GM12865 (cell line): ENCODE measurements around the gene CHKA.
"Not testable (repeated sequence)": the region's sequence is repeated elsewhere in the genome, so short reads cannot be mapped to it uniquely, and the experiment has no call there.

Experiments
- DNase-seq: peaks from one replicate; pipeline ENCODE4 v3.0.0; 2010; ENCODE audit warnings: low read depth
- H3K4me3 ChIP-seq: 2 replicates; pipeline ENCODE4 v1.5.1; 2011; ENCODE audit warnings: mild to moderate bottlenecking, low read depth, low read length, control low read depth
- TF ChIP-seq, protein P1 (sequence below): IDR thresholded peaks from 2 replicates; pipeline ENCODE4 v1.5.1; 2011; ENCODE audit warnings: low read length, control low read depth, low read depth, inconsistent platforms; ENCODE audit not compliant: insufficient read depth; ENCODE audit errors: missing control alignments

CHKA gene

DNA sequence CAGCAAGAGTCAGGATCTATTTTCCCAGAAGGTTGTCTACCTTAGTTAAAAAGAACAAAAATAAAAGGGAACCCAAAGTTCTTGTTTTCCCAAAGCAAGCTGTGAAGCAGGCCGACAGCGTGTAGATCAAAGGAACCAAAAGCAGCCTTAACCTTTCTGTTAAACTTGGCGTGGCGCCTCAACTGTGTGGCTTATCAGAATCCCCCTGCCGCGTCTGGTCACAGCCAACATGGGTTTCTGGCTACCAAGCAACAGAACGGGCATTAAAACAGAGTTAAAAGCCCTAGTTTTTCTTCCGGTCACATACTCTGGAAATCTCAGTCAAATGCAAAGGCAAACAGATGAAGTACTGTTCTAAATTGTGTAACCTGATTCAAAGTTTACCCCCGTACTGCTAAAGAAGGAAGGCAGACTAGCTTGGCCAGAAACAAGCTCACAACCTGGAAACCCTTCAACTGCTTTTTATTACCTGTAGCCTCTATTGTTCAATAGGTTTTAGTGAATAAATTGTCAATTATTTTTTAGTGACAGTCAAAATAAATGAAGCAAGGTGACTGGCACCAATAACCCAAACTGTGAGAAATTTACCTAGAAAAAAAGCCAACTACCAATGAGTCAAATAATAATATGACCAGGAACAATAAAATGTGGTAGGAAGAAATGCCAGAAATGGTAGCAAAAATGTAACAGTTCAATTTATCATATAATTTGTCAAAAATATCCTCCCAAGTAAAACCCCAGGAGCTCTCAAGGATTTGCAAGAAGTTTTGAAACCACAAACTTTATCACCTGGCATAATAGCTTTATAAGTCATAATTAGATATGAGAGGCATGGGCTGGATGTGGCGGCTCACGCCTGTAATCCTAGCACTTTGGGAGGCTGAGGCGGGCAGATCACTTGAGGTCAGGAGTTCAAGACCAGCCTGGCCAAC is 21.4 kb downstream of the CHKA start:
- DNase-seq = peak; percentile 66
- peak overlapping the region; percentile 23 for H3K4me3 ChIP-seq
- TF ChIP-seq, protein P1, sequence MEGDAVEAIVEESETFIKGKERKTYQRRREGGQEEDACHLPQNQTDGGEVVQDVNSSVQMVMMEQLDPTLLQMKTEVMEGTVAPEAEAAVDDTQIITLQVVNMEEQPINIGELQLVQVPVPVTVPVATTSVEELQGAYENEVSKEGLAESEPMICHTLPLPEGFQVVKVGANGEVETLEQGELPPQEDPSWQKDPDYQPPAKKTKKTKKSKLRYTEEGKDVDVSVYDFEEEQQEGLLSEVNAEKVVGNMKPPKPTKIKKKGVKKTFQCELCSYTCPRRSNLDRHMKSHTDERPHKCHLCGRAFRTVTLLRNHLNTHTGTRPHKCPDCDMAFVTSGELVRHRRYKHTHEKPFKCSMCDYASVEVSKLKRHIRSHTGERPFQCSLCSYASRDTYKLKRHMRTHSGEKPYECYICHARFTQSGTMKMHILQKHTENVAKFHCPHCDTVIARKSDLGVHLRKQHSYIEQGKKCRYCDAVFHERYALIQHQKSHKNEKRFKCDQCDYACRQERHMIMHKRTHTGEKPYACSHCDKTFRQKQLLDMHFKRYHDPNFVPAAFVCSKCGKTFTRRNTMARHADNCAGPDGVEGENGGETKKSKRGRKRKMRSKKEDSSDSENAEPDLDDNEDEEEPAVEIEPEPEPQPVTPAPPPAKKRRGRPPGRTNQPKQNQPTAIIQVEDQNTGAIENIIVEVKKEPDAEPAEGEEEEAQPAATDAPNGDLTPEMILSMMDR = no peak

DNA sequence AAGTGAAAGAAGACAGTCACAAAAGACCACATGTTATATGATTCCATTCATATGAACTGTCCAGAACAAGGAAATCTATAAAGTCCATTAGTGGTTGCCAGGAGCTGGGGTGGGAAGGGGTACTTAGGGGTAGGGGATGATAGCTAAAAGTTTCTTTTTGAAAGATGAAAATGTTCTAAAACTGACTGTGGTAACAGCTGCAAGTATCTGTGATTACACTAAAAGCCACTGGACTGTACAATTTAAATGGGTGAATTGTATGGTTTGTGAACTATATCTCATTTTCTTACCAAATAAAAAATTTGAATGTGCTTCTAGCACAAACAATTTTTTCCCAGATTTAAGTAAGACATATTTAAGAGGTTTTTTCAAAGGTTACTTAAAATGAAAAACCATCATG is 22.1 kb downstream of the CHKA start:
- DNase-seq = no peak
- H3K4me3 ChIP-seq = peak overlapping the region; percentile 3; the same call in 1 of the 2 replicates
- TF ChIP-seq, protein P1 = no peak

DNA sequence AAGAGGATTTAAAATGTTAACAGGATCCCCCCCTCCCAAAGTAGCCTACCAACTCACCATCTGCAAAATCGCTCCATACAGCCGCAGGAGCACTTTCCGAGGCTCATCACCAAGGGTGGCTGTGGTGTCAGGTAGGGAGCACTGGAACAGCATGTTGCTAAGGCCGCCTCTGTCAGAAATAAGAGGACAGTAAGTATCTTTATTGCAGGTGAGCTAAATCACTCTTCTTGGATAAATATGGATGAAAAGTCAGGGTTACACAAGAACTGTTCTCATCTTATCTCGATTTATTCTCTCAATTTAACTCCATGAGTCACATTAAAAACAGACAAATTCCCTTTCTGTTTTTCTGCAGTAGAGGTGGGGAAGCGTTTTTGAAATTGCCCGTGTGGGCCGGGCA is 24.2 kb downstream of the CHKA start:
- DNase-seq = no peak
- TF ChIP-seq, protein P1 = no peak
- no peak overlapping the region for H3K4me3 ChIP-seq

DNA sequence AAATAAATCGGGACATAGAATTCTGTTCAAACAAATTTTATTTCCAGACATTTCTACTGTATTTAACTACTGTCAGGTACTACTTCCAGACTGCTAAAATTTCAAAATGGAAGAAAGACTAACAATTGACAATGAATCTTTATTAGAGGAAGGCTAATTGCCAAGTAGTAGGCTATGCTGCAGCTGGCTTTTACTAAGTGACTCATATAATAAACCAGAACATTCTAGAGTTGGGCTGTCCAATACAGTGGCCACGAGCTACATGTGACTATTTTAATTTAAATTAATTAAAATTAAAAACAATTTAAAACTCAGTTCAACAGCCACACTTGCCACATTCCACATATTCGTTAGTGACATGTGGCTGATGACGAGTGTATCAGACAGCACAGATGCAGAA is 27.6 kb downstream of the CHKA start:
- DNase-seq = no peak
- TF ChIP-seq, protein P1 = no peak
- H3K4me3 ChIP-seq = no peak overlapping the region

DNA sequence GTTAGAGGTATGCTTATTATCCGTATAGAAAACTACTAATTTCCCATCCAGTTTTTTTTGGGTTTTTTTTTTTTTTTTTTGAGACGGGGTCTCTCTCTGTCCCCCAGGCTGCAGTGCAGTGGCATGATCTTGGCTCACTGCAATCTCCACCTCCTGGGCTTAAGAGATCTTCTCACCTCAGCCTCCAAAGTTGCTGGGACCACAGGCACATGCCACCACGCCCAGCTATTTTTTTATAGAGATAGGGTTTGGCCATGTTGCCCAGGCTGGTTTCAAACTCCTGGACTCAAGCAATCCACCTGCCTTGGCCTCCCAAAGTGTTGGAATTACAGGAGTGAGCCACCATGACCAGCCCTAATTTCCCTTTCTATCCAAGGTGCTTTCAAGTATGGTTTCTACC is 28.2 kb downstream of the CHKA start:
- not testable (repeated sequence) for H3K4me3 ChIP-seq, DNase-seq

DNA sequence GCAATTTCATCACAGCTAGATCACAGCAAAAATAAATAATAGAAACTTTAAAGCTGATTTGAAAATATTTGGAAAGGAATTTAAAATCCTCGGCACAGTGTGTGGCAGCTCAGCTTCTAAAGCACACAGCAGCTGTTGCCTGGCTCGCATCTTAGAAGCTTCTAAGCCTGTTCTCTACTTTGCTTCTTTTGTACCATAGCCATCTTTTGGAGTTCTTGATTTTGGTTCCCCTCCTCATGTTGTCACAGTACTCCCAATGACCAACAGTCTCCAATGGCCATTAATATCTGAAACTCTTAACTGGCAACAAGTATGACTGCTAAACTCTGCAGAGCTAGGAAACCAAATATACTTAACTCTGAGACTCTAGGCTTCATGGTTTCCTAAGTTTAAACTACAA is 28.8 kb downstream of the CHKA start:
- no peak overlapping the region for H3K4me3 ChIP-seq
- TF ChIP-seq, protein P1 = no peak
- no peak for DNase-seq

DNA sequence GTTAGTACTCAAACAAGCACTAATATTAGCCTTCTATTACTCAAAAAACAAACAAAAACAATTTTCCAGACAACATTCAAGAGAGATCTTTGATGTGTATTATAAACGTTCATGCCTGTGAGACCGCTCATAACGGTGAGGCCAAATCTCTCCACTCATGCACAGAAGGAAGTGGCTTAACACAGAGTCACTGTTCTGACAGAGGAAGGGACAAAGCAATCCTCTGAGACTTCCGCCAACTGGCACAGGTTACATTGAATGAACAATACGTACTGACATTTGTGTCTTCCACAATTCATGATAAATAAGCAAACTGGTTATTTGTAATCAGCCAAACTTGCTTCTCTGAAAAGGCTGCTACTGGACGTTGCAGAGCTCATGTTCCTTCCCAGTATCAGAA is 30.5 kb downstream of the CHKA start:
- peak; percentile 24 for DNase-seq
- H3K4me3 ChIP-seq = no peak overlapping the region
- TF ChIP-seq, protein P1 = no peak
